Measurements from ENCODE around the gene CYB561. TPM values are rescaled to one million over a fixed set of nuclear protein-coding genes. Genes with fewer than 3 reads are reported as not detected.

Gene CYB561
- total and polyA plus RNA-seq, 8 donors: 54.0 to 79.3 (median 63.4) TPM

DNA sequence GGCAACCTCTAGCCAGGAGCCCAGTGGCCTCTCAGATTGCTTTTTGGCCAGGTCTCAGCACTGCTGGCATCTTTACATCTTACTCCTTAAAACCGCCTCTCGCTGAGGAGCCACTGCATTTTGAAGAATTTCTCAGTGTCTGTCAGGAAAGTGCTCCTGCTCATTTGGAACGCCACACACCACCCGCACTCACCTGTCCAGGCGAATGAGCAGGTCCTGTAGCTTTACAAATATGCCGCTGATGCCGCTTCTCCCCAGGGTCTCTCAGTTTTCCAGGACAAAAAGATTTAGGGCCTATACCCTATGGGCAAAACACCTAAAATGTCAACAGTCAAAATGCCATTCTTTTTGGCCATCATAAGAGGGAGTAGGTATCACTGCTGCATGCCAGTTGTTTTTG lies 22.1 kb downstream of the CYB561 start:
- FAIRE-seq (no peak), DNase-seq (no peak)

DNA sequence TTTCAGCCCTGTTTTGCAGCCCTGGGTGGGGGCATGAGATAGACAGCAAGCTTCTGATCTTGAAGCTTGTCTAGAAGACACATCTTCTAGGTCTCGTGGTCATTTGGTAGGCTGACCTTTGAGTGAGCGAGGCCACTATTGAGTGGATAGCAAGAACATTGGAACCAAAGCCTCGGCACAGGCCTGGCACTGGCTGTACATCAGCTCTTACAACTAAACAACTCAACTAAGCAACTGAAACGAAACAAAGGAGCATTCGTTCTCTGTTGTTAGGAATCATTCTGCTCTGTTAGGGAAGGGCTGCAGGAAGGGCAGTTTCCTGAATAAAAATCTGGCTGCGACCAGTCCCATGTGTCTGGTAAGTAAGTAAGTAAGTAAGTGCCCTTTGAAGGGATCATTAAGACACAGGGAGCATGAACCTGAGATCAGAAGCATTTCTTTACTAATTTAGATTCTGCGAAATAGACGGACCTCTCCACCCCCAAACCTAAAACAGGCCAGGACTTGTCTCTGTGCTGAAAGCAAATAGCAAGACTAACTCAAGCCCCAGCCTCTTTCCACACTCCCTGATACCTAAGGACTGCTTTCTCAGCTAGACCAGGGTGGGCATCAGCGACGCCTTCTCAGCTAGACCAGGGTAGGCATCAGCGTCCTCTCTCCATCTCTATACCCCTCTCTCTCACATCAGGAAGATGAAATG lies 22.7 kb downstream of the CYB561 start:
- 71 to 78% methylated on average over 11 of the region's 11 CpGs for WGBS, 2 donors
- H3K36me3 ChIP-seq: no peaks in the 10 kb centered on the region
- no peak for DNase-seq
- no peak for FAIRE-seq
- H3K27ac ChIP-seq: no peak overlapping the region
- H3K9me3 ChIP-seq: no peaks in the 10 kb centered on the region
- no peaks in the 10 kb centered on the region for H3K27me3 ChIP-seq
- no peaks in the 10 kb centered on the region for H3K4me1 ChIP-seq
- TF ChIP-seq, protein P1, sequence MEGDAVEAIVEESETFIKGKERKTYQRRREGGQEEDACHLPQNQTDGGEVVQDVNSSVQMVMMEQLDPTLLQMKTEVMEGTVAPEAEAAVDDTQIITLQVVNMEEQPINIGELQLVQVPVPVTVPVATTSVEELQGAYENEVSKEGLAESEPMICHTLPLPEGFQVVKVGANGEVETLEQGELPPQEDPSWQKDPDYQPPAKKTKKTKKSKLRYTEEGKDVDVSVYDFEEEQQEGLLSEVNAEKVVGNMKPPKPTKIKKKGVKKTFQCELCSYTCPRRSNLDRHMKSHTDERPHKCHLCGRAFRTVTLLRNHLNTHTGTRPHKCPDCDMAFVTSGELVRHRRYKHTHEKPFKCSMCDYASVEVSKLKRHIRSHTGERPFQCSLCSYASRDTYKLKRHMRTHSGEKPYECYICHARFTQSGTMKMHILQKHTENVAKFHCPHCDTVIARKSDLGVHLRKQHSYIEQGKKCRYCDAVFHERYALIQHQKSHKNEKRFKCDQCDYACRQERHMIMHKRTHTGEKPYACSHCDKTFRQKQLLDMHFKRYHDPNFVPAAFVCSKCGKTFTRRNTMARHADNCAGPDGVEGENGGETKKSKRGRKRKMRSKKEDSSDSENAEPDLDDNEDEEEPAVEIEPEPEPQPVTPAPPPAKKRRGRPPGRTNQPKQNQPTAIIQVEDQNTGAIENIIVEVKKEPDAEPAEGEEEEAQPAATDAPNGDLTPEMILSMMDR (IDR thresholded peaks at IDR 0.05): no peak
- no peak overlapping the region for H3K4me3 ChIP-seq
- intact Hi-C loops (cut with DNase I): loop anchor here in 2 of 3 donors (5.0 to 10.0 kb wide), 2 partner anchors 61 to 189 kb away; no protein-coding TSS in a partner anchor
- no peak for ATAC-seq

More for the DNA sequence above, 22.1 kb downstream of the CYB561 start:
- Histone ChIP-seq H3K27ac (no peak overlapping the region), H3K27me3 (no peaks in the 10 kb centered on the region), H3K36me3 (no peaks in the 10 kb centered on the region), H3K4me3 (no peak overlapping the region), H3K4me1 (no peaks in the 10 kb centered on the region), H3K9me3 (no peaks in the 10 kb centered on the region)
- WGBS, 2 donors: 88 to 94% methylated on average over 7 of the region's 7 CpGs
- intact Hi-C loops (cut with DNase I): loop anchor here in 2 of 3 donors (5.0 to 10.0 kb wide), 2 partner anchors 61 to 188 kb away; no protein-coding TSS in a partner anchor
- no peak for ATAC-seq
- TF ChIP-seq, protein P1 (IDR thresholded peaks at IDR 0.05): no peak

DNA sequence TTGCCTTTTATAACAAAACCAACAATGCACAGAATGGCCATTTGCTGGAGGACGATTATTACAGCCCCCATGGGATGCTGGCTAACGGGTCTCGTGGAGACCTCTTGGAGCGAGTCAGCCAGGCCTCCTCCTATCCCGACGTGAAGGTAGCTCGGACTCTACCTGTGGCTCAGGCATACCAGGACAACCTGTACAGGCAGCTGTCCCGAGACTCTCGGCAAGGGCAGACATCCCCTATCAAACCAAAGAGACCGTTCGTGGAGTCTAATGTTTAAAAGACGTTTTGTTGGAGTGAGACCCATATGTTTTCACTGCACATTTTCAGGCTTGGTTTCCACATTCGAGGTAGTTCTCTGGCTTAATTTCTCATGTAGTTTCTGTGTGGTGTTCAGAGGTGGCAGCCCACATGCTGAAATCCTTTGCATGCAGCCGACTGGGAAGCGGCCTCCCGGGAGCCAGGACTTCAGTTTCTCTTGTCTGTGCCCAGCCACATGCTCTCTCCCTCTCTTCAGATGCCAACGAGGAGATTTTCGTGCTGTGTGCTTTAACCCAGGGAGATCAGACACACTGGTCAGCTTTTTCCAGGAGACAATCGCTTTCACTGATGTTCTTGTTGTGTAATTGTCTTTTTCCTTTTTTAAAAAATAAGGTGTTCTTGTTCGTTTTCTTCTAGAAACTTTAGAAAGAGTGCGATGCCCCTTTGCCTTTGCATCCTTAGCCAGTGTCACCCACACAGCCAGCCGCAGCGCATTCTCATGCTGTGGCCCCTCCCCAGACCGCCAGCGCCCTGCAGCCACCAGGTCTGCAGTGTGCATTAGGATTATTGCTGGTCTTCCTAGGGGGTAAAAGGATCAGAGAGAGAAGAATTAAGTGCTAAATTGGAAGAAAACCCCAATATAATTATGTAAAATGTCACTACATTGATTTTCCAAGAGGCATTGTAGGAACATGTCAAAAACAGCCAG lies 24.1 kb downstream of the CYB561 start:
- Histone ChIP-seq H3K27ac (no peak overlapping the region), H3K36me3 (no peaks in the 10 kb centered on the region), H3K4me1 (no peaks in the 10 kb centered on the region), H3K4me3 (no peak overlapping the region), H3K9me3 (no peaks in the 10 kb centered on the region), H3K27me3 (no peaks in the 10 kb centered on the region)
- TF ChIP-seq, protein P1 (IDR thresholded peaks at IDR 0.05): no peak
- DNase-seq: no peak
- ATAC-seq: no peak
- WGBS, 2 donors: 83 to 89% methylated on average over 25 of the region's 25 CpGs
- intact Hi-C loops (cut with DNase I): loop anchor here in 2 of 3 donors (5.0 to 10.0 kb wide), 2 partner anchors 63 to 190 kb away; no protein-coding TSS in a partner anchor
- FAIRE-seq: no peak

DNA sequence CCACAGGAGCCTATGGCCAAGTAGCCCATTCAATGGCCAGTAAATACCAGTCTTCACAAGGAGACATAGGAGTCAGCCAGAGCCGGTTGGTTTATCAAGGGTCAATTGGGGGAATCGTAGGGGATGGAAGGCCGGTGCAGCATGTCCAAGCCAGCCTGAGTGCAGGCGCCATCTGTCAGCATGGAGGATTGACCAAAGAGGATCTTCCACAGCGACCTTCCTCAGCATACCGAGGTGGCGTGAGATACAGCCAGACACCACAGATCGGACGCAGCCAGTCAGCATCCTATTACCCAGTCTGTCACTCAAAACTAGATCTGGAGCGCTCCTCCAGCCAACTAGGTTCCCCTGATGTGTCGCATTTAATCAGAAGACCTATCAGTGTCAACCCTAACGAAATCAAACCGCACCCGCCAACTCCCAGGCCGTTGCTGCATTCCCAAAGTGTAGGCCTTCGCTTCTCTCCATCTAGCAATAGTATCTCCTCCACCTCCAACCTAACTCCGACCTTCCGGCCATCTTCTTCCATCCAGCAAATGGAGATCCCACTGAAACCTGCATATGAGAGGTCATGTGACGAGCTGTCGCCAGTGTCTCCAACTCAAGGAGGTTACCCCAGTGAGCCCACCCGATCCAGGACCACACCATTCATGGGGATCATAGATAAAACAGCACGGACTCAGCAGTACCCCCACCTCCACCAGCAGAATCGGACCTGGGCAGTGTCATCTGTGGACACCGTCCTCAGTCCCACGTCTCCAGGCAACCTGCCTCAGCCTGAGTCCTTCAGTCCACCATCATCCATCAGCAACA lies 25.0 kb downstream of the CYB561 start:
- no peak for FAIRE-seq
- Histone ChIP-seq H3K4me3 (no peak overlapping the region), H3K27ac (no peak overlapping the region), H3K9me3 (no peaks in the 10 kb centered on the region), H3K36me3 (peaks cover 0 to under 1% (median 0%) of the 10 kb centered on the region in 3 donors), H3K4me1 (no peaks in the 10 kb centered on the region), H3K27me3 (no peaks in the 10 kb centered on the region)
- WGBS, 2 donors: 90 to 95% methylated on average over 25 of the region's 25 CpGs
- TF ChIP-seq, protein P1 (IDR thresholded peaks at IDR 0.05): no peak
- peak in 1 of 6 donors; percentile 18 for DNase-seq
- no peak for ATAC-seq
- intact Hi-C loops (cut with DNase I): loop anchor here in 2 of 3 donors (5.0 to 10.0 kb wide), 2 partner anchors 64 to 191 kb away; no protein-coding TSS in a partner anchor
